HAP-1 (cell line): Measurements from ENCODE around the gene GDF7.

Experiments
- DNase-seq, 2 experiments: peaks; one replicate each; pipeline ENCODE4 v3.0.0-alpha.2; 2016 to 2020; ENCODE audit warnings: low spot score in 2 of 2
- H3K27me3 ChIP-seq: fragments of 250-450 bp; sonication (Bioruptor Pico); 2 replicates; pipeline ENCODE4 v1.5.1; 2020; ENCODE audit warnings: low read depth, mild to moderate bottlenecking, moderate library complexity
- H3K36me3 ChIP-seq: fragments of 250-450 bp; sonication (Bioruptor Pico); replicated peaks from 2 replicates; pipeline ENCODE4 v1.5.1; 2020; ENCODE audit warnings: mild to moderate bottlenecking
- H3K4me1 ChIP-seq: fragments of 250-450 bp; sonication (Bioruptor Pico); 2 replicates; pipeline ENCODE4 v1.5.1; 2020; ENCODE audit warnings: mild to moderate bottlenecking
- H3K4me3 ChIP-seq: fragments of 250-450 bp; sonication (Bioruptor Pico); 2 replicates; pipeline ENCODE4 v1.5.1; 2020; ENCODE audit warnings: mild to moderate bottlenecking, moderate library complexity
- H3K9me3 ChIP-seq: fragments of 250-450 bp; sonication (Bioruptor Pico); 2 replicates; pipeline ENCODE4 v1.5.1; 2020; ENCODE audit warnings: mild to moderate bottlenecking, moderate library complexity
- in situ Hi-C: fragments of 300-500 bp; cut with MboI; formaldehyde crosslinking; loops from 3 replicates; pipeline ENCODE4 v1.14.3; 2020; ENCODE audit warnings: low sequenced_read_pairs, inconsistent platforms, mixed read lengths

The GDF7 gene

GRCh38 chr2:20642055-20642971 lies 24.6 kb upstream of the GDF7 start:
- peaks cover 10% of the 10 kb centered on the region; the same call in 1 of the 2 replicates for H3K36me3 ChIP-seq
- H3K4me1 ChIP-seq = no peaks in the 10 kb centered on the region
- H3K9me3 ChIP-seq = no peaks in the 10 kb centered on the region
- H3K4me3 ChIP-seq = no peak overlapping the region
- no peaks in the 10 kb centered on the region for H3K27me3 ChIP-seq
- peak; percentile 46 to 83 for DNase-seq
- in situ Hi-C loops = loop anchor here (5.0 to 25.0 kb wide), 2 partner anchors 200 to 505 kb away; no protein-coding TSS in a partner anchor

- Histone ChIP-seq H3K4me1 (no peaks in the 10 kb centered on the region), H3K4me3 (no peak overlapping the region), H3K27me3 (no peaks in the 10 kb centered on the region), H3K36me3 (peaks cover 10% of the 10 kb centered on the region; the same call in 1 of the 2 replicates), H3K9me3 (no peaks in the 10 kb centered on the region)
- in situ Hi-C loops = loop anchor here (5.0 to 25.0 kb wide), 2 partner anchors 201 to 506 kb away; no protein-coding TSS in a partner anchor
- no peak for DNase-seq
Observed at GRCh38 chr2:20643060-20643459, 23.9 kb upstream of the GDF7 start.

DNA sequence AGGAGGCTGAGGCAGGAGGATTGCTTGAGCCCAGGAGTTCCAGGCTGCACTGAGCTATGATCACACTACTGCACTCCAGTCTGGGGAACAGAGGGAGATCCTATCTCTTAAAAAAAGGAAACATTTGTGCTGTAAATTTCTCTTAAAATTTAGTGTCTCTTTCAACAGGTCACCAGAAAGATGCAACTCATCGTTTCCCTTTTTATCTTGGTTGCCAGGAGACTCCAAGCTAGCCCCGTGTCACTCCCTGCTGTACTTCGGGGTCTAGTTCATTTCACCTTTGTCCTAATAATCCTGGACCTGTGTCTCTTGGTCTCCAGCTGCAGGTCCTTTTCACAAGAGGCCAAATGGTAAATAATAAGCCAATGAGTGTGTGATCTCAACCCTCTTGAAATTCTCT lies 23.1 kb upstream of the GDF7 start:
- no peaks in the 10 kb centered on the region for H3K9me3 ChIP-seq
- DNase-seq = no peak
- in situ Hi-C loops = loop anchor here (5.0 to 25.0 kb wide), 2 partner anchors 202 to 507 kb away; no protein-coding TSS in a partner anchor
- H3K4me1 ChIP-seq = no peaks in the 10 kb centered on the region
- H3K27me3 ChIP-seq = no peaks in the 10 kb centered on the region
- H3K36me3 ChIP-seq = peaks cover 10% of the 10 kb centered on the region; the same call in 1 of the 2 replicates
- H3K4me3 ChIP-seq = no peak overlapping the region

GRCh38 chr2:20645301-20645701 lies 21.6 kb upstream of the GDF7 start:
- H3K27me3 ChIP-seq = no peaks in the 10 kb centered on the region
- DNase-seq = no peak
- in situ Hi-C loops = loop anchor here (25.0 kb wide), 1 partner anchor 508 kb away; no protein-coding TSS in a partner anchor
- no peak overlapping the region for H3K4me3 ChIP-seq
- H3K9me3 ChIP-seq = no peaks in the 10 kb centered on the region
- H3K4me1 ChIP-seq = peaks cover 3% of the 10 kb centered on the region
- H3K36me3 ChIP-seq = peaks cover 10% of the 10 kb centered on the region; the same call in 1 of the 2 replicates

- Histone ChIP-seq H3K27me3 (no peaks in the 10 kb centered on the region), H3K9me3 (no peaks in the 10 kb centered on the region), H3K4me3 (no peak overlapping the region), H3K4me1 (peaks cover 3% of the 10 kb centered on the region), H3K36me3 (peaks cover 10% of the 10 kb centered on the region; the same call in 1 of the 2 replicates)
- no peak for DNase-seq
- in situ Hi-C loops = loop anchor here (25.0 kb wide), 1 partner anchor 508 kb away; no protein-coding TSS in a partner anchor
Observed at GRCh38 chr2:20645761-20646160, 21.2 kb upstream of the GDF7 start.

DNA sequence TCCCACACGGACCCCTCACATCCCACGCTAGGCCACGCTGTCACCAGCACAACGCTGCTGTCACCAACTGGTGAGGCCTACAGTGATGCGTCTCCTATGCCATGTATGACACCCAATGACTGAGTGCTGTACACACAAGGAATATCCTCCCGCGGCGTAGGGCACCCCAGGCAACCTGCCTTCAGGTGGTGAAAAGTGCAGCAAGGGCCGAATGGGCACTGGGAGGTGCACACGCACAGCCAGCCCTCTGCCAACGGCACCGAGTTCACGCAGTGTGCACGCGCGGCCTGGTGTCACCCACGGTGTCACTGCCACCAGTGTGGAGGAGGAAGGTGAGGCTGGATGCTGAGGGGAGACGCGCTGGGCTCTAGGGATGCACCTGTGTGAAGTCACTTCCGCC lies 20.5 kb upstream of the GDF7 start:
- no peaks in the 10 kb centered on the region for H3K9me3 ChIP-seq
- H3K4me1 ChIP-seq = peaks cover 6% of the 10 kb centered on the region
- H3K36me3 ChIP-seq = peaks cover 8% of the 10 kb centered on the region; the same call in 1 of the 2 replicates
- H3K27me3 ChIP-seq = no peaks in the 10 kb centered on the region
- H3K4me3 ChIP-seq = no peak overlapping the region
- DNase-seq = no peak
- in situ Hi-C loops = loop anchor here (25.0 kb wide), 1 partner anchor 509 kb away; no protein-coding TSS in a partner anchor

- no peaks in the 10 kb centered on the region for H3K27me3 ChIP-seq
- H3K4me3 ChIP-seq = no peak overlapping the region
- in situ Hi-C loops = loop anchor here (25.0 kb wide), 1 partner anchor 510 kb away; no protein-coding TSS in a partner anchor
- peaks cover 7% of the 10 kb centered on the region for H3K4me1 ChIP-seq
- no peak for DNase-seq
- no peaks in the 10 kb centered on the region for H3K9me3 ChIP-seq
- no peaks in the 10 kb centered on the region for H3K36me3 ChIP-seq
Observed at GRCh38 chr2:20647211-20647610, 19.7 kb upstream of the GDF7 start.

DNA sequence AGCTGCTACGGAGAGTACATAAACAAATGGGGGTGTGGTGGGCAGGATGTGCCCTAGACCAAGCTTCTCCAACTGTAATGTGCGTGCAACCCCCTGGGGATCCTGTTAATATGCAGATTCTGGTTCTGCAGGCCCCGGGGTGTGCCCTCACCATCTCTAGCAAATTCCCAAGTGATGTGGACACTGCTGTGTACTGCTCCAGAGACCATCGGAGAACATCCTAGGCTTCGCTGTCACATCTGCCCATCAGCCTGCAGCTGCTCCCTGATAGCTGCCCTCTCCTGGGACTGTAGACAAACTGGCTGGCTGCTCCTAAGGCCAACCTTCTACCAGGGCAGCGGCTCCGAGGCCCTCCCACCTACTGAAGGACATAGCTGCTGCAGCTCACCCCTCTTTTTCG lies 19.2 kb upstream of the GDF7 start:
- Histone ChIP-seq H3K9me3 (no peaks in the 10 kb centered on the region), H3K27me3 (no peaks in the 10 kb centered on the region), H3K36me3 (no peaks in the 10 kb centered on the region), H3K4me1 (peaks cover 7% of the 10 kb centered on the region), H3K4me3 (no peak overlapping the region)
- DNase-seq = no peak
- in situ Hi-C loops = loop anchor here (25.0 kb wide), 1 partner anchor 510 kb away; no protein-coding TSS in a partner anchor

DNA sequence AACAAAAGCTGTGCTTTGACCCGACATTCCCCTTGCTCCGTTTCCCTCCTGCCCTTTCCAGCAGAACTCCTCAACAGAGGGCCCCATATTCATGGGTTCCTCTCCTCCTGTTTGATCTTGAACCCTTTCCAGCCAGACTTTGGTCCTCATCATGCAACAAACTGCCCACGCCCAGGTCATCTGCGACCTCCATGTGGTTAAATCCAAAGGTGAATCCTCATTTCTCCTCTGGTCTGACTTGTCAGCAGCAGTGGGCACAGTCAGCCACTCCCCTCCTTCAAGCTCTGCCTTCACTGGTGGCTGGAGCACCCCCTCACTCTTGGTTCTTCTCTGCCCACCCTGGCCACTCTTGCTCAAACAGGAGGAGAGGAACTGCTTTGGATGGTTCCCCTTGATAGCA lies 18.7 kb upstream of the GDF7 start:
- no peak for DNase-seq
- H3K9me3 ChIP-seq = no peaks in the 10 kb centered on the region
- H3K27me3 ChIP-seq = no peaks in the 10 kb centered on the region
- H3K4me1 ChIP-seq = peaks cover 7% of the 10 kb centered on the region
- H3K36me3 ChIP-seq = no peaks in the 10 kb centered on the region
- no peak overlapping the region for H3K4me3 ChIP-seq
- in situ Hi-C loops = loop anchor here (25.0 kb wide), 1 partner anchor 511 kb away; no protein-coding TSS in a partner anchor

DNA sequence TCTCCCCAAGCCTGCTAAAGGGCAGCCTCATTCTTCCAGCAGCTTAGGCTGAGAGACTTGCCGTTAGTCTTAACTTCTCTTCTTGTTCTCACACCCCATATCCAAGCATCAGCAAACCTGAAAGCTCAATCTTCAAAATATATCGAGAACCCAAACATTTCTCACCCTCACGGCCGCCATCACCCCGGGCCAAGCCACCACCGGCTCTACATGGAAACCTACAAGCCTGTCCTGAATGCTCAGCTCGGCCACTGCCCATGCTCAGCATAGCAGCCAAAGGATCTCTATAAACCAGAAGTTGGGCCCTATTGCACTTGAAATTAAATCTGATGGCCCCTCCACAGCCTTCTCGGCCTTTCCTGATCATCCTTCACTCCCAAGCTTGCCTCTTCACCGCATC lies 18.1 kb upstream of the GDF7 start:
- Histone ChIP-seq H3K9me3 (no peaks in the 10 kb centered on the region), H3K27me3 (no peaks in the 10 kb centered on the region), H3K36me3 (no peaks in the 10 kb centered on the region), H3K4me3 (no peak overlapping the region), H3K4me1 (peaks cover 7% of the 10 kb centered on the region)
- in situ Hi-C loops = loop anchor here (25.0 kb wide), 1 partner anchor 512 kb away; no protein-coding TSS in a partner anchor
- DNase-seq = no peak

DNA sequence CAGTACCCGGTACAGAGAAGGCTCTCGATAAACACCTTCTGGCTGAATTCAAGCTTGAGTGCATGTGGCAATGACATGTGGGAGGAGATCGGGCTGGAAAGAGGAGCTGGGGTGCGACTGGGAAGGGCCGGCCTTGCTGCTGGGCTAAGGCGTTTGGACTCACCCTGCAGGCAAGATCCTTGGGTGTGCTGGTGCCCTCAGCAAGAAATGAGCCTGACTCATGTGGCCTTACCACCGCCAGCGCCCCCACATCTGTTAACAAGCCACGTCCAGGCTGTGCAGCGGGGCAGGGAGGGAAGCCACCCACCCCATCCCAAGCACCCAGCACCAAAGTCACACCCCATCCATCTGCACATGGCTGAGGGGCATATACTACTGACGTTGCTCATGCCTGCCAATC lies 17.4 kb upstream of the GDF7 start:
- Histone ChIP-seq H3K9me3 (no peaks in the 10 kb centered on the region), H3K4me3 (no peak overlapping the region), H3K36me3 (no peaks in the 10 kb centered on the region), H3K27me3 (no peaks in the 10 kb centered on the region), H3K4me1 (peaks cover 7% of the 10 kb centered on the region)
- in situ Hi-C loops = loop anchor here (25.0 kb wide), 1 partner anchor 512 kb away; no protein-coding TSS in a partner anchor
- DNase-seq = no peak

DNA sequence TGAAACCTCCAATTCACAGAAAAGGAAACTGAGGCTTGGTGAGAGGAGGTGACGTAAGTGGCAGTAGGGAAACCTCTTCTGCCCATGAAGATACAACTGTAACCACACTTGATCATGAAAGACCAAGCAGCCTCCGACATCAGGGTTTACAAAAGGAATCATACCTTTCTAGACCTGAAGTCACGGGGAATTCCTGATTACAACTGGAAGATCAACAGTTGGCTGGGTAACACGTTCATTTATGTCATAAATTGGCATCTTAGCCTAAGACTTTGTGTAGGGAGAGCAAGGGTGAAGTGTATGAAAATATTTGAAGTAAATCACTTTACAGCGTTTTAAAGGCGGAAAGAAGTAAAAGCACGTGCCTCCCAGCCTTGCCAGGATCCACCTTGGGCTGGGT lies 17.0 kb upstream of the GDF7 start:
- Histone ChIP-seq H3K27me3 (no peaks in the 10 kb centered on the region), H3K4me3 (peak overlapping the region; percentile 85), H3K4me1 (peaks cover 7% of the 10 kb centered on the region), H3K36me3 (no peaks in the 10 kb centered on the region), H3K9me3 (no peaks in the 10 kb centered on the region)
- no peak for DNase-seq
- in situ Hi-C loops = loop anchor here (25.0 kb wide), 3 partner anchors 462 to 662 kb away; partner anchors contain the start of gene TDRD15

- DNase-seq = peak; percentile 24 to 54
- H3K4me1 ChIP-seq = peaks cover 7% of the 10 kb centered on the region
- peak overlapping the region; percentile 85 for H3K4me3 ChIP-seq
- no peaks in the 10 kb centered on the region for H3K27me3 ChIP-seq
- H3K9me3 ChIP-seq = no peaks in the 10 kb centered on the region
- in situ Hi-C loops = loop anchor here (25.0 kb wide), 2 partner anchors 462 to 662 kb away; partner anchors contain the start of gene TDRD15
- H3K36me3 ChIP-seq = no peaks in the 10 kb centered on the region
Observed at GRCh38 chr2:20650393-20650876, 16.5 kb upstream of the GDF7 start.
